ENCODE results near the gene WDR35. TPM values are rescaled to one million over a fixed set of nuclear protein-coding genes. Genes with fewer than 3 reads are reported as not detected.

The WDR35 gene
- total and polyA plus RNA-seq, 2 of the 4 experiments (the other 2 are of a cell fraction), result 3.4 to 8.1 TPM

DNA sequence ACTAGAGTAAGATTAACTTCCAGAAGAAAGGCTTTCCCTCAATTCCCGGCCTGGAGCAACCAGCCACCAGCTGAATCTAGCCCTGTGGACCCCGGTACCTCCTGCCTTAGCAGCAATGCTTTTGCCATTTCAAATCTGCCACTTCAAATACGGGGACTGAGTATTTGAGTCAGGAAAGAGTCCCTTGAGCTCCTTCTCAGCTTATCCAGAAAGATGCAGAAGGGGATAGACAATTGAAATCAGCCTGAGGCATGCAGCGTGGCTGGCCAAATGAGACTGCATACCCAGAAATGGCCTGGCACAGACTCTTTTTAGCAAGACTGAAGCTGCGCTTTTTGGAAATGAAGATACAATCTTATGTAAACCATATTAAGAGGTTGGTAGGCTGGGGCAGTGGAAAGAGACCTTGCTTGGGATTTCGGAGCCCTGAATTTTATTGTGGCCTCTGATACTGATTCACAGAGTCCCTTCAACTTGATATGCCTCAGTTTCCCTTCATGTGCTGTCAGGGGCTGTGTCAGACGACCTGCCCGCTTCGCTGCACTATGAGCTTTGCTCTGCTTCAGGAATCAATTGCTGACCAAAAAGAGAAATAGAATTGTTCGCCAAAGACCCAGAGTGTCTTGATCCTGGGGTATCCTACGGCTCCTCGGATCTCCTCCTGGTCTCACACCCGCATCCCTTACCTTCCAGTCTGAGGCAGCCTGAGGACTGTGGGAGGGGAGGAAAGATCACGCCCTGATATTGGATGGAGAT, 21.5 kb upstream of the WDR35 start:
- peak overlapping the region; percentile 80 for H3K23ac ChIP-seq (ENCODE audit: low read depth, low read length)
- H3K18ac ChIP-seq (ENCODE audit: low read depth, low read length), result no peak overlapping the region
- H2AK5ac ChIP-seq (ENCODE audit: low read depth, low read length), result 0 out of 2 replicates have a peak overlapping the region, but pooled peaks have one; percentile 8
- H2BK15ac ChIP-seq (ENCODE audit: low read depth, low read length), result no peak overlapping the region
- peaks cover 14% of the 10 kb centered on the region for H3K27me3 ChIP-seq (ENCODE audit: control insufficient read depth, insufficient read depth, low read length)
- H3K4ac ChIP-seq (ENCODE audit: low read depth, low read length), result no peak overlapping the region; the same call in 1 of the 2 replicates
- no peaks in the 10 kb centered on the region for H3K79me1 ChIP-seq (ENCODE audit: low read depth in 1 of 2, low read length in 2 of 2)
- no peak overlapping the region for H2BK120ac ChIP-seq (ENCODE audit: low read depth, low read length)
- H2AFZ ChIP-seq (replicated peaks; ENCODE audit: low read length, poor library complexity), result peak overlapping the region; percentile 92
- no peak overlapping the region; the same call in 1 of the 2 replicates for H3K14ac ChIP-seq (replicated peaks; ENCODE audit: low read depth, low read length)
- no peaks in the 10 kb centered on the region for H3K9me1 ChIP-seq (ENCODE audit: insufficient read depth, low read length)
- H3K36me3 ChIP-seq (ENCODE audit: control insufficient read depth, insufficient read depth, low read length), result no peaks in the 10 kb centered on the region
- no TSS peak for BruUV-seq (replicated peaks)
- TF ChIP-seq MAZ (IDR thresholded peaks at IDR 0.05; ENCODE audit: borderline replicate concordance, low read depth, low read length) (no peak), MXI1 (IDR thresholded peaks at IDR 0.05; ENCODE audit: borderline replicate concordance, low read depth, low read length) (no peak), SMC3 (IDR thresholded peaks at IDR 0.05; ENCODE audit: low read depth, low read length) (no peak), RFX5 (IDR thresholded peaks at IDR 0.05; ENCODE audit: low read depth, low read length) (no peak), RAD21 (IDR thresholded peaks at IDR 0.05; ENCODE audit: low read length) (no peak)
- TF ChIP-seq, protein P1, sequence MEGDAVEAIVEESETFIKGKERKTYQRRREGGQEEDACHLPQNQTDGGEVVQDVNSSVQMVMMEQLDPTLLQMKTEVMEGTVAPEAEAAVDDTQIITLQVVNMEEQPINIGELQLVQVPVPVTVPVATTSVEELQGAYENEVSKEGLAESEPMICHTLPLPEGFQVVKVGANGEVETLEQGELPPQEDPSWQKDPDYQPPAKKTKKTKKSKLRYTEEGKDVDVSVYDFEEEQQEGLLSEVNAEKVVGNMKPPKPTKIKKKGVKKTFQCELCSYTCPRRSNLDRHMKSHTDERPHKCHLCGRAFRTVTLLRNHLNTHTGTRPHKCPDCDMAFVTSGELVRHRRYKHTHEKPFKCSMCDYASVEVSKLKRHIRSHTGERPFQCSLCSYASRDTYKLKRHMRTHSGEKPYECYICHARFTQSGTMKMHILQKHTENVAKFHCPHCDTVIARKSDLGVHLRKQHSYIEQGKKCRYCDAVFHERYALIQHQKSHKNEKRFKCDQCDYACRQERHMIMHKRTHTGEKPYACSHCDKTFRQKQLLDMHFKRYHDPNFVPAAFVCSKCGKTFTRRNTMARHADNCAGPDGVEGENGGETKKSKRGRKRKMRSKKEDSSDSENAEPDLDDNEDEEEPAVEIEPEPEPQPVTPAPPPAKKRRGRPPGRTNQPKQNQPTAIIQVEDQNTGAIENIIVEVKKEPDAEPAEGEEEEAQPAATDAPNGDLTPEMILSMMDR (conservative IDR thresholded peaks at IDR 0.05; ENCODE audit: low read depth, low read length), result no peak
- no peak overlapping the region for H4K5ac ChIP-seq (ENCODE audit: low read depth, low read length)
- dilution Hi-C loops (cut with HindIII; ENCODE audit: low sequenced_read_pairs, unreplicated experiment), result no loop called here
- H3K9ac ChIP-seq (ENCODE audit: low read depth, low read length), result no peak overlapping the region
- no peaks in the 10 kb centered on the region for H3K9me3 ChIP-seq (ENCODE audit: control insufficient read depth, insufficient read depth, low read length)
- H3K4me1 ChIP-seq (ENCODE audit: control insufficient read depth, insufficient read depth, low read length), result peaks cover 3% of the 10 kb centered on the region
- H3K56ac ChIP-seq (ENCODE audit: extremely low read depth, insufficient read depth, low read length), result no peak overlapping the region
- no peak overlapping the region for H3K4me2 ChIP-seq (ENCODE audit: low read depth, low read length)
- no peak overlapping the region; a peak in 1 of 4 replicates for H4K8ac ChIP-seq (ENCODE audit: low read depth in 2 of 2, low read length in 2 of 2)
- in situ Hi-C loops (cut with MboI; ENCODE audit: low sequenced_read_pairs), result no loop called here
- intact Hi-C loops (cut with micrococcal nuclease), result no loop called here
- H2BK20ac ChIP-seq (ENCODE audit: low read depth, low read length), result no peak overlapping the region
- H3K27ac ChIP-seq (ENCODE audit: insufficient read depth, low read length), result no peak overlapping the region
- ChIA-PET POLR2A (ENCODE audit: unreplicated experiment) (no interaction called here), CTCF (no interaction called here)
- H2AK9ac ChIP-seq (replicated peaks; ENCODE audit: low read depth, low read length, poor library complexity), result peak overlapping the region; percentile 90
- H4K91ac ChIP-seq (ENCODE audit: insufficient read depth, low read depth, low read length), result no peak overlapping the region
- no peaks in the 10 kb centered on the region for H4K20me1 ChIP-seq (ENCODE audit: insufficient read depth, low read length)
- H2BK5ac ChIP-seq (ENCODE audit: low read depth, low read length, poor library complexity, severe bottlenecking), result no peak overlapping the region
- DNase-seq (no peak), ATAC-seq (ENCODE audit: low read depth) (no peak)
- WGBS, 2 experiments (ENCODE audit: extremely low coverage in 2 of 2, insufficient read length in 1 of 2), result no CpG with 5 or more reads among the region's 14 CpGs
- H3K4me3 ChIP-seq (ENCODE audit: insufficient read depth, low read depth, low read length), result no peak overlapping the region
